ENCODE results near the gene MEOX2.

DNA sequence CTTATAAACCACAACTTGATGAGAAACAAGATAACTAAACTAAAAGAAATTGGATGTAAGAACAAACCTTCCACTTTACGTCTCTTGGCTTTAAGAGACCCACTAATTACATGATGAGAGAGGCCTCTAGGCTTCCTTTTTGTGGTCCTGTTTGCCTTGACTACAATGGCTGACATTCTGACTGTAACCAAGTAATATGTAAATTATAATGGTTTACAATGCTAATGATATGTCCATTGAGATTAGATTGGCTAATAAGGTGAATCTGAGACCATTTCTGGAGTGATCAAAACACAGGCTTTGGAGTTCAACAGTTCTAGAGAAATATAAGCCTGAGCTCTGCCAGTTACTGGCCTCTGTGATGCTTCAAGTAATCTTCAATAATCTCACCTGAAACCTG, 85.3 kb downstream of the MEOX2 start:
- TF ChIP-seq, protein P1, sequence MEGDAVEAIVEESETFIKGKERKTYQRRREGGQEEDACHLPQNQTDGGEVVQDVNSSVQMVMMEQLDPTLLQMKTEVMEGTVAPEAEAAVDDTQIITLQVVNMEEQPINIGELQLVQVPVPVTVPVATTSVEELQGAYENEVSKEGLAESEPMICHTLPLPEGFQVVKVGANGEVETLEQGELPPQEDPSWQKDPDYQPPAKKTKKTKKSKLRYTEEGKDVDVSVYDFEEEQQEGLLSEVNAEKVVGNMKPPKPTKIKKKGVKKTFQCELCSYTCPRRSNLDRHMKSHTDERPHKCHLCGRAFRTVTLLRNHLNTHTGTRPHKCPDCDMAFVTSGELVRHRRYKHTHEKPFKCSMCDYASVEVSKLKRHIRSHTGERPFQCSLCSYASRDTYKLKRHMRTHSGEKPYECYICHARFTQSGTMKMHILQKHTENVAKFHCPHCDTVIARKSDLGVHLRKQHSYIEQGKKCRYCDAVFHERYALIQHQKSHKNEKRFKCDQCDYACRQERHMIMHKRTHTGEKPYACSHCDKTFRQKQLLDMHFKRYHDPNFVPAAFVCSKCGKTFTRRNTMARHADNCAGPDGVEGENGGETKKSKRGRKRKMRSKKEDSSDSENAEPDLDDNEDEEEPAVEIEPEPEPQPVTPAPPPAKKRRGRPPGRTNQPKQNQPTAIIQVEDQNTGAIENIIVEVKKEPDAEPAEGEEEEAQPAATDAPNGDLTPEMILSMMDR (IDR thresholded peaks at IDR 0.05) = no peak
- TF ChIP-seq POLR2A (IDR thresholded peaks at IDR 0.05) = no peak

Data from testis (tissue), 2 donors.